Smooth muscle cell of the brain vasculature (primary cell): Measurements from ENCODE around the gene AP4M1.

Experiments
- DNase-seq: peaks from one replicate; pipeline ENCODE4 v3.0.0-alpha.2; 2012; ENCODE audit warnings: low read depth, low spot score

Gene AP4M1

GRCh38 chr7:100157334-100158228 lies 56.1 kb downstream of the AP4M1 start:
- DNase-seq, result no peak
